Measurements from ENCODE around the gene OR5V1.
"Not testable (repeated sequence)": the region's sequence is repeated elsewhere in the genome, so short reads cannot be mapped to it uniquely, and the experiment has no call there.

The OR5V1 gene

GRCh38 chr6:29368765-29369164, at the start of gene OR5V1:
OR5V1 (minus strand) TSS chr6:29368865; CDS start chr6:29356195, 12,670 bp downstream.
- no peak for DNase-seq (ENCODE audit: low read depth in 2 of 2)

DNA sequence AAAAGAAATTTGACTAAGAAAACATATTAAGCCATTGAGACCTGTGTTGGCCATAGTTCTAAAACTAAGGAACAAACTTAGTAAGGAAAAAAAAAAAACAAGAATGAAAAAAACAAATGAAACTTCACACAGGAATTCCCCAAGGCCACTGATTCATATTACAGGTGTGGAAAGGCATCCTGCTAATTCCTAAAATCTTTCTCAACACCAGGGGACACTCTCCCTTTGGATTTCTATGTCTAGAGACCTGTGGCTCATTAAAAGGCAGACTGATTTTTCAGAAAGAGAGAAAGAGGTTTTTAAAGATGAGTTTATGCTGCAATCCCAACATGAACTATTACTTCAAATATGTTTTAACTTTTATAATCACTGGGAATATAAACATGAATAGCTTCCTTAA, 45.9 kb upstream of the OR5V1 start, which contains the start of gene OR12D1:
OR12D1 (plus strand) TSS at position 341 of the 400 bp plus-strand sequence.
- no peak for DNase-seq (ENCODE audit: low read depth in 2 of 2)

DNA sequence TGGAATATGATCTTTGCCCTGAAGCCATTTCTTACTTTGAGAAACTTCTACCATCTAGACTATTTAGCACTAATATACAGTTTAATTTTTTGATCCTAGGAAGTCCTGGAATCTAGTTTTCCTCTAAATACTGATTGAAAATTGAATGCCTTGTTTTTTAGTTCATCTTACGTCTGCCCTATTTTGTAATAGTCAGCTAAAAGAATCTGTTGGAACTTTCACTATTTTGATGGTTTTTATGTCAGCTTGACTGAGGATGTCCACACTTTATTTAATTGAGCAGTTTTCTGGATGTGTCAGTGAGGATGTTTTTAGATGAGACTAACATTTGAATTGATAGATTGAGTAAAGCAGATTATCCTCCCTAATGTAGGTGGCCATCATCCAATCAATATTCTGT, 35.1 kb upstream of the OR5V1 start:
- no peak for DNase-seq (ENCODE audit: low read depth in 2 of 2)

DNA sequence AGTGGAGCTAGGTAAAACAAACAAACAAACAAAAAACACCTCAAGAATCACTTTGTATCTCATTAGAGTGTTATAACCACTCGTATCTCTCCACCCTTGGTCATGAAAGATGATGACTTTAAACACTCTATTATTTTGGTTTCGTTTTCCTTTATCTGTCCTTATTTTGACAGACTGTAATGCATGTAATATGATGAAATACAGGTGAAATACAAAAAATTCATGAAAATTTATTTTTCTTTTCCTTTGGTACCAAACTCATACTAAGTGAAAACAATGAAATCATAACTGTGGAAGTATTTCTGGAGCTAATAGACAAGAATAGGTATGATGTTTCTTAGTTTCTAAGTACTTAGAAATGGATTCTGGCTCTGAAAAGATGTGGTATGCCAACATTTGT, 30.9 kb upstream of the OR5V1 start:
- DNase-seq (ENCODE audit: low read depth in 2 of 2) = no peak

- no peak for DNase-seq (ENCODE audit: low read depth in 2 of 2)
Observed at GRCh38 chr6:29395331-29395730, 26.7 kb upstream of the OR5V1 start, which contains the start of gene OR12D2. OR12D2 (plus strand) TSS chr6:29395631; CDS start chr6:29396700, 1,069 bp downstream.

- DNase-seq (ENCODE audit: low read depth in 2 of 2) = no peak
Observed at GRCh38 chr6:29388533-29388932, 19.9 kb upstream of the OR5V1 start.

- DNase-seq (ENCODE audit: low read depth in 2 of 2) = no peak
Observed at GRCh38 chr6:29376003-29376402, 7.3 kb upstream of the OR5V1 start.

DNA sequence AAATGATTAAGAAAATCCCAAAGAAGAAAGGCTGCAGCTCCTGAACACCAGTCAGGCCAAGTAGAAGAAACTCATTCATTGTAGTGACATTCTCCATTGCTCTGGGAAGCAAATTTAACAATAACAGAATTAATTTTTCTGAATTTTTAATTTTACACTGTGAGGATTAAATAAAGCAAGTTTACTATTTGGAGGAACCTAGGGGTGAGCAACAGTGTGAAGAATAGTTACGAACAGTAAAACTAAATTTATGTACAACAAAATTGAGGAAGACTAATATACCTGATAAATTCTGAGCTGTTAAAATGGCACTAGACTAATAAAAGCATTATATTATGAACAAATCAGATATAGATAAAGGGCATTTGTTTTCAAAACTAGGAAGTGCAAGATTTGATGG, 6.5 kb upstream of the OR5V1 start, which contains the start of gene OR12D3:
OR12D3 (minus strand) TSS at position 101 of the 400 bp plus-strand sequence; CDS start at position 97, 4 bp downstream.
- DNase-seq (ENCODE audit: low read depth in 2 of 2) = no peak

DNA sequence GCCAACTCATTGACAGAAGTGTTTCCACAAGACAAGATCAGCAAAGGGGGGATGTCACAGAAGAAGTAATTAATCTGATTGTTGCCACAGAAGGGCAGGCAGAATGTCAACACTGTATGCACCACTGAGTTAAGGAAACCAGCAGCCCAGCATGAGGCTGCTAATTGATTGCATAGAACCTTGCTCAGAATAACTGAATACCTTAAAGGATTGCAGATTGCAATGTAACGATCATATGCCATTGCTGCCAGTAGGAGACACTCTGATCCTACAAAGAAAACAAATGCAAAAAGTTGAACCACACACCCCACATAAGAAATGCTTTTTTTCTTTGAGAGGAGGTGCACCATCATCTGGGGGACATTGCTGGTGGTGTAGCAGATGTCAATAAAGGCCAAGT, 13.1 kb downstream of the OR5V1 start:
- no peak for DNase-seq (ENCODE audit: low read depth in 2 of 2)

- DNase-seq (ENCODE audit: low read depth in 2 of 2) = no peak
Observed at GRCh38 chr6:29354980-29355379, 13.7 kb downstream of the OR5V1 start.

GRCh38 chr6:29349348-29349747, 19.3 kb downstream of the OR5V1 start:
- not testable (repeated sequence) for DNase-seq (ENCODE audit: low read depth in 2 of 2)

DNA sequence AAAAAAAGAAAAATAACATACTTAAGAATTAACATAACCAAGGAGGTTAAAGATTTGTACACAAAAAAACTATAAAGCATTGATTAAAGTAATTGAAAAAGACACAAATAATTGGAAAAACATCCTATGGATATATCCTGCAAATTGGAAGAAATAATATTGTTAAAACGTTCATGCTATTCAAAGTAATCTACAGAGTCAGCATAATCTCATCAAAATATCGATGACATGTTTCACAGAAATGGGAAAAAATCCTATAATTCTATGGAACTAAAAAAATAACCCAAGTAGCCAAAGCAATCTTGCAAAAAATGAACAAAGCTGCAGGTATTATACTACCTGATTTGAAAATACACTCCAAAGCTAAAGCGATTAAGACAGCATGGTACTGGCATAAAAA, 23.3 kb downstream of the OR5V1 start:
- no peak for DNase-seq (ENCODE audit: low read depth in 2 of 2)

DNA sequence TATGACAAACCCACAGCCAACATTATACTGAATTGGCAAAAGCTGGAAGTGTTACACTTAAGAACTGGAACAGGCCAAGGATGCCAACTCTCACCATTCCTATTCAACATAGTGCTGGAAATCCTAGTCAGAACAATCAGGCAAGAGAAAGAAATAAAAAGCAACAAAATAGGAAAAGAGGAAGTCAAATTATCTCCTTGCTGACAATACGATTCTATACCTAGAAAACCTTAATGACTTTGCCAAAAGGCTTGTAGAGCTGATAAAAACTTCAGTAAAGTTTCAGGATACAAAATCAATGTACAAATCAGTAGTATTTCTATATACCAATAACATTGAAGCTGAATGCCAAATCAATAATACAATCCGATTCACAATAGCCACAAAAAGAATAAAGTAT, 32.4 kb downstream of the OR5V1 start:
- no peak for DNase-seq (ENCODE audit: low read depth in 2 of 2)

- DNase-seq (ENCODE audit: low read depth in 2 of 2) = no peak
Observed at GRCh38 chr6:29332676-29333075, 36.0 kb downstream of the OR5V1 start.

GRCh38 chr6:29325777-29326176, 42.9 kb downstream of the OR5V1 start:
- no peak for DNase-seq (ENCODE audit: low read depth in 2 of 2)

GRCh38 chr6:29323332-29323731, 45.3 kb downstream of the OR5V1 start:
- DNase-seq (ENCODE audit: low read depth in 2 of 2) = not testable (repeated sequence)

- no peak for DNase-seq (ENCODE audit: low read depth in 2 of 2)
Observed at GRCh38 chr6:29319931-29320330, 48.7 kb downstream of the OR5V1 start.

Data from stimulated activated CD4-positive, alpha-beta T cell treated with anti-CD3 and anti-CD28 coated beads, Interleukin-1b, Interleukin-23, amount 100 ng/mL, for 1 hour (primary cell).